ENCODE measurements around the gene TMEM126A. TPM values are rescaled to one million over a fixed set of nuclear protein-coding genes. Genes with fewer than 3 reads are reported as not detected.

The TMEM126A gene
- total RNA-seq, 5 donors from 2014 or later (not counting 1 experiment from before 2014, with no cell fraction given) = 17.3 to 20.9 (median 19.0) TPM

DNA sequence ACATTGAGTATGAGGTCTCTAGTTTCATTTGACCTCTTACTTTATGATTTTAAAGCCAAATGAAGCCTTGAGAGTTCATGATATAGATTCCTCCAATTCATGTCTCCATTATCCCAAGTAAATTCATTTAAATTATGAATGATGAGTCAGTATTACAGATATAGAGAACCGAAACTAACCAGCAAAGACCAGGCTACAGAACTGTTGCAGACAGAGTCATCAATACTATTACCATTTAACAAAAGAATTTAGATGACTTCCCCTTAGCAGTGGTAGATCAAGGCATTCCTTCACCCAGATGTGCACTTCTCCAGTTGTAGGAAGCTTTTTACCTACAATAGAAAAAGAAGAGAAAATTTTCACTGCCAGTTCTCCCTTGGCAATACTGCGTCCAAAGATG is 50.0 kb downstream of the TMEM126A start:
- H3K27ac ChIP-seq (ENCODE audit: low read length) = no peak overlapping the region
- no peaks in the 10 kb centered on the region for H3K27me3 ChIP-seq (replicated peaks in 1 of 2; ENCODE audit: control insufficient read depth in 2 of 2, extremely low read depth in 1 of 2, insufficient read depth in 2 of 2, low read length in 1 of 2)
- no peak for ATAC-seq (replicated peaks in 1 of 4)
- Mint-ChIP-seq H3K9me3 (no peaks in the 10 kb centered on the region), H3K27me3 (no peaks in the 10 kb centered on the region), H3K36me3 (peaks cover 24% of the 10 kb centered on the region), H3K4me1 (peaks cover 22 to 38% (median 33%) of the 10 kb centered on the region in 3 donors), H3K4me3 (no peak overlapping the region), H3K27ac (peak overlapping the region; percentile 8 to 31)
- peaks cover 0 to 2% of the 10 kb centered on the region in 2 donors for H3K36me3 ChIP-seq (ENCODE audit: control insufficient read depth in 2 of 2, extremely low read depth in 1 of 2, insufficient read depth in 1 of 2, low read length in 1 of 2)
- DNase-seq = no peak
- peaks cover 4 to 10% of the 10 kb centered on the region in 2 experiments for H3K4me1 ChIP-seq (ENCODE audit: control insufficient read depth in 1 of 2, extremely low read depth in 1 of 2, insufficient read depth in 2 of 2, low read length in 2 of 2)
- POLR2A ChIA-PET = no interaction called here
- no peak overlapping the region for H3K4me3 ChIP-seq (ENCODE audit: control insufficient read depth in 1 of 2, extremely low read depth in 1 of 2, low read length in 1 of 2)
- no peaks in the 10 kb centered on the region for H3K9me3 ChIP-seq
- no CpG with 5 or more reads among the region's 2 CpGs for WGBS (ENCODE audit: insufficient coverage)
- CTCF ChIA-PET = interaction anchor here in 1 of 2 donors (0.5 to 1.3 kb wide), 3 partner anchors 77 to 603 kb away, joined by 4 to 9 read pairs (median 6); partner anchors contain the start of gene CCDC83

DNA sequence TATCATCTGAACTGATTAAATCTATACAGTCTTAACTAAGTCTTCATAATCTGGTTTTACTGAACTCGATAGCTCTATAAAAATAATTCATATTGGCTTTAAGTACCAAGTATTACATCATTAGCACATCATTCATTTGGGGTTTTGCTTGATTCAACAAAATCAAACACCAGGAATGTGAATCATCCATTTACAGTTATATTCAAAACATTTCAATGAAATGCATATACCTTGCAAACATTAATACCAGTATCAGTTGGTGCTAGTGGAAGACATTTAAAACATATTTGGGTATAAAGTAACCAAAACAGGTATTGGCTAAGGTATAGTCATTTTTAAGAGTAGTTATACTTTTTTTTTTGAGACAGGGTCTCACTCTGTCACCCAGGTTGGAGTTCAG is 50.4 kb downstream of the TMEM126A start:
- Mint-ChIP-seq H3K36me3 (peaks cover 25% of the 10 kb centered on the region), H3K9me3 (no peaks in the 10 kb centered on the region), H3K27me3 (no peaks in the 10 kb centered on the region), H3K27ac (peak overlapping the region in 1 of 2 donors; percentile 76), H3K4me3 (no peak overlapping the region), H3K4me1 (peaks cover 22 to 38% (median 34%) of the 10 kb centered on the region in 3 donors)
- peaks cover 4 to 10% of the 10 kb centered on the region in 2 experiments for H3K4me1 ChIP-seq (ENCODE audit: control insufficient read depth in 1 of 2, extremely low read depth in 1 of 2, insufficient read depth in 2 of 2, low read length in 2 of 2)
- no CpG with 5 or more reads among the region's 1 CpG for WGBS (ENCODE audit: insufficient coverage)
- POLR2A ChIA-PET = no interaction called here
- peaks cover 0 to 2% of the 10 kb centered on the region in 2 donors for H3K36me3 ChIP-seq (ENCODE audit: control insufficient read depth in 2 of 2, extremely low read depth in 1 of 2, insufficient read depth in 1 of 2, low read length in 1 of 2)
- no peaks in the 10 kb centered on the region for H3K27me3 ChIP-seq (replicated peaks in 1 of 2; ENCODE audit: control insufficient read depth in 2 of 2, extremely low read depth in 1 of 2, insufficient read depth in 2 of 2, low read length in 1 of 2)
- no peak for DNase-seq
- H3K9me3 ChIP-seq = no peaks in the 10 kb centered on the region
- no peak for ATAC-seq (replicated peaks in 1 of 4)
- no peak overlapping the region for H3K4me3 ChIP-seq (ENCODE audit: control insufficient read depth in 1 of 2, extremely low read depth in 1 of 2, low read length in 1 of 2)
- H3K27ac ChIP-seq (ENCODE audit: low read length) = no peak overlapping the region
- CTCF ChIA-PET = interaction anchor here (0.5 to 1.3 kb wide), 4 partner anchors 11 to 603 kb away, joined by 3 to 9 read pairs (median 5); partner anchors contain the start of gene CCDC83 (in 1 of the 2)

DNA sequence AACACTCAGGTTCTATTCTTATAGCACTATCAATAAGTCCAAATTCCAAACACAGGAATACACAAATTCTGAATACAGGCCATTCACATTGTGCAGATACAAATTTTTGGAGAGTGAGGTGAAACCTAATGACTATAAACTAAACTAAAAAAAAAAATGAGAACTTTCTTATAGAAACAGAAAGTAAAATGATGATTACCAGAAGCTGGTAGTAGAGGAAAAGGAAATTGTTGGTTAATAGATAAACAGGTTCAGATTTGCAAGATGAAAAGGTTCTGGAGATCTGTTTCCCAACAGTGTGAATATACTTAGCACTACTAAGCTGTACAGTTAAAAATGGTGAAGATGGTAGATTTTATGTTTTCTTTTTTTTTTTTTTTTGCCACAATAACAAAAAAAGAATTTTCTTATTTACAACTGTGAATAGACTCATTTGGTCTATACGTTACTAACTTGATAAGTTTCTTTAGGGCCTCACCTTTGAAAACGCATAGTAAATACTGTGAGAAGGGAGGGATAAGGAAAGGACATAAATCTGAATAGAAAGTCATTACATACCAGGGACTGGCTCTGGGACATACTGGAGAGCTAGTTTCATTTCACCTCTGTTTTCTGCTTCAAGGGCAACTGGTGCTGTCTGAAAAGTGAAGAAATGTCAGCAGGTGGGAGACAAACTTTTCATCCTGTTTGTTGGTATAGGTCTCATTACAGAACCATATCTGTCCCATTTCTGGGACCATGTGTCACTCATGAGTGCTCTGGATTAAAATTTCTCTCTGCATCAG is 52.4 kb downstream of the TMEM126A start:
- ChIA-PET POLR2A (interaction anchor here in 1 of 2 donors (0.6 to 1.0 kb wide), 4 partner anchors 12 to 1340 kb away, joined by 3 to 10 read pairs (median 4); no protein-coding TSS in a partner anchor), CTCF (interaction anchor here (0.6 to 1.3 kb wide), 7 partner anchors 37 to 369 kb away, joined by 3 to 8 read pairs (median 5); partner anchors contain the start of genes CCDC83 (in 1 of the 2) and PICALM (in 1 of the 2))
- ATAC-seq (replicated peaks in 1 of 4) = peak in 3 of 4 experiments; percentile 41 to 84 (median 48)
- Mint-ChIP-seq H3K9me3 (no peaks in the 10 kb centered on the region), H3K4me3 (peak overlapping the region; percentile 35 to 52 (median 48)), H3K36me3 (peaks cover 28% of the 10 kb centered on the region), H3K27ac (peak overlapping the region; percentile 50 to 82), H3K27me3 (no peaks in the 10 kb centered on the region), H3K4me1 (peaks cover 22 to 33% (median 33%) of the 10 kb centered on the region in 3 donors)
- peak overlapping the region; percentile 56 for H3K27ac ChIP-seq (ENCODE audit: low read length)
- H3K36me3 ChIP-seq (ENCODE audit: control insufficient read depth in 2 of 2, extremely low read depth in 1 of 2, insufficient read depth in 1 of 2, low read length in 1 of 2) = no peaks in the 10 kb centered on the region
- no peaks in the 10 kb centered on the region for H3K9me3 ChIP-seq
- peak in 1 of 35 experiments; percentile 32 for DNase-seq
- H3K27me3 ChIP-seq (replicated peaks in 1 of 2; ENCODE audit: control insufficient read depth in 2 of 2, extremely low read depth in 1 of 2, insufficient read depth in 2 of 2, low read length in 1 of 2) = no peaks in the 10 kb centered on the region
- H3K4me3 ChIP-seq (ENCODE audit: control insufficient read depth in 1 of 2, extremely low read depth in 1 of 2, low read length in 1 of 2) = no peak overlapping the region
- H3K4me1 ChIP-seq (ENCODE audit: control insufficient read depth in 1 of 2, extremely low read depth in 1 of 2, insufficient read depth in 2 of 2, low read length in 2 of 2) = peaks cover 4 to 10% of the 10 kb centered on the region in 2 experiments
- no CpG with 5 or more reads among the region's 2 CpGs for WGBS (ENCODE audit: insufficient coverage)

DNA sequence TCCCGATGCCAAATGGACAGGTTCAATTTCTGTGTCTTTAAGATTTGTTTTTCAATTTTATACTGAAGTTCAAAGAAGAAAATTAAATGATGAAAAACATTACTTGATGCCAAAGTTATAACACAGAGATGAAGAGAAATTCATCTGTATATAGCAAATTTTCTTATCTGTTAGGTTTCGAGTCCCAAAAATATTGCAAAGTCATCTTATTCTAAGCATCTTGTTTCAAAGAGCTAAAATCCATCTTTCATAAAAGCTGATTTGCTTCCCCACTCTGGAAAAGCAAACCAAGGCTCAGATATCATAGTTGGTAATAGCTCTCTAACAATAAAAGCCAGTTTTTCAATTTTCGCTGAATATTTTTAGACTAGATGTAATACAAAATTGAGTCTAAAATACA is 57.2 kb downstream of the TMEM126A start:
- H3K27ac Mint-ChIP-seq = no peak overlapping the region
- no peaks in the 10 kb centered on the region for H3K27me3 Mint-ChIP-seq
- WGBS (ENCODE audit: insufficient coverage) = no CpG with 5 or more reads among the region's 3 CpGs
- POLR2A ChIA-PET = no interaction called here
- no peak for ATAC-seq (replicated peaks in 1 of 4)
- CTCF ChIA-PET = no interaction called here
- Histone ChIP-seq H3K4me1 (ENCODE audit: control insufficient read depth in 1 of 2, extremely low read depth in 1 of 2, insufficient read depth in 2 of 2, low read length in 2 of 2) (peaks cover 0 to 9% of the 10 kb centered on the region in 2 experiments), H3K4me3 (ENCODE audit: control insufficient read depth in 1 of 2, extremely low read depth in 1 of 2, low read length in 1 of 2) (no peak overlapping the region), H3K27ac (ENCODE audit: low read length) (no peak overlapping the region), H3K27me3 (replicated peaks in 1 of 2; ENCODE audit: control insufficient read depth in 2 of 2, extremely low read depth in 1 of 2, insufficient read depth in 2 of 2, low read length in 1 of 2) (no peaks in the 10 kb centered on the region), H3K9me3 (no peaks in the 10 kb centered on the region), H3K36me3 (ENCODE audit: control insufficient read depth in 2 of 2, extremely low read depth in 1 of 2, insufficient read depth in 1 of 2, low read length in 1 of 2) (no peaks in the 10 kb centered on the region)
- DNase-seq = no peak
- no peak overlapping the region for H3K4me3 Mint-ChIP-seq
- peaks cover 30% of the 10 kb centered on the region for H3K36me3 Mint-ChIP-seq
- H3K4me1 Mint-ChIP-seq = peaks cover 13 to 16% (median 13%) of the 10 kb centered on the region in 3 donors
- no peaks in the 10 kb centered on the region for H3K9me3 Mint-ChIP-seq

DNA sequence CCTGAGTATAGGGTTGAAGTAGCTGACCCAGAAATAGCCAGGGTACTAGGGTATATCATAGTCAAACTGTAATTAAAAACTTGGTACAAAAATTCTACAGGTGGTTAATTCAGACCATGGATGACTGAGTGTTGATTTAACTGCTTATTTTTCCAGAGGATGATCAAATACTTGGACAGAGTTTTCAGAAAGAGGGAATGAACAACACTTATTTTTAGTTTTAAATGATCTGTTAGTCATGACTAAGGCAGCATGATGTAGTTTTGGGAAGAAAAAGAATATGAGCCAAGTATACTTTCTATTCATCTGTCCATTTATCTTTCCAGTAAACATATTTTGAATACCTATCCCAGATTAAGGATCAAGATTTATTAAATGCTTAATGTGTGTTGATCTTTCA is 58.0 kb downstream of the TMEM126A start:
- ChIA-PET POLR2A (no interaction called here), CTCF (no interaction called here)
- Mint-ChIP-seq H3K36me3 (peaks cover 30% of the 10 kb centered on the region), H3K4me3 (no peak overlapping the region), H3K27me3 (no peaks in the 10 kb centered on the region), H3K4me1 (peaks cover 4 to 8% (median 5%) of the 10 kb centered on the region in 3 donors), H3K9me3 (no peaks in the 10 kb centered on the region), H3K27ac (no peak overlapping the region)
- ATAC-seq (replicated peaks in 1 of 4) (no peak), DNase-seq (no peak)
- Histone ChIP-seq H3K36me3 (ENCODE audit: control insufficient read depth in 2 of 2, extremely low read depth in 1 of 2, insufficient read depth in 1 of 2, low read length in 1 of 2) (no peaks in the 10 kb centered on the region), H3K4me1 (ENCODE audit: control insufficient read depth in 1 of 2, extremely low read depth in 1 of 2, insufficient read depth in 2 of 2, low read length in 2 of 2) (peaks cover 0 to under 1% of the 10 kb centered on the region in 2 experiments), H3K4me3 (ENCODE audit: control insufficient read depth in 1 of 2, extremely low read depth in 1 of 2, low read length in 1 of 2) (no peak overlapping the region), H3K27ac (ENCODE audit: low read length) (no peak overlapping the region), H3K9me3 (no peaks in the 10 kb centered on the region), H3K27me3 (replicated peaks in 1 of 2; ENCODE audit: control insufficient read depth in 2 of 2, extremely low read depth in 1 of 2, insufficient read depth in 2 of 2, low read length in 1 of 2) (no peaks in the 10 kb centered on the region)

Measured in T-cell (primary cell).